Uterus (tissue), 4 donors: ENCODE results near the gene EFCC1. TPM values are rescaled to one million over a fixed set of nuclear protein-coding genes. Genes with fewer than 3 reads are reported as not detected.

Source experiments
- DNase-seq, 2 donors: peaks; one replicate each; pipeline ENCODE4 v3.0.0-alpha.2; 2019 to 2020
- H3K27ac ChIP-seq, 2 donors: fragments of 200-600 bp; sonication (generic); 1 replicate in 1 of 2; 2 replicates in 1 of 2; pipeline ENCODE4 v1.5.1; 2016 to 2018
- H3K27me3 ChIP-seq, 2 donors: fragments of 200-600 bp; sonication (generic); one replicate each; pipeline ENCODE4 v1.5.1; 2018 to 2019; ENCODE audit warnings: control low read depth in 1 of 2
- H3K36me3 ChIP-seq, 2 donors: fragments of 200-600 bp; sonication (generic); one replicate each; pipeline ENCODE4 v1.5.1; 2019; ENCODE audit warnings: control low read depth in 1 of 2
- H3K4me1 ChIP-seq, 2 donors: fragments of 200-600 bp; sonication (generic); one replicate each; pipeline ENCODE4 v1.5.1; 2018 to 2019; ENCODE audit warnings: control low read depth in 1 of 2
- H3K4me3 ChIP-seq, 2 donors: fragments of 200-600 bp; sonication (generic); 1 replicate in 1 of 2; 2 replicates in 1 of 2; pipeline ENCODE4 v1.5.1; 2018 to 2019; ENCODE audit warnings: mild to moderate bottlenecking in 1 of 2
- H3K9me3 ChIP-seq, 2 donors: fragments of 200-600 bp; sonication (generic); one replicate each; pipeline ENCODE4 v1.5.1; 2019; ENCODE audit warnings: control low read depth in 1 of 2
- CTCF ChIP-seq, 4 experiments: fragments of 200-600 bp in 2 of 4; fragments of 450-650 bp in 2 of 4; sonication (generic) in 2 of 4; IDR thresholded peaks; one replicate each; pipeline ENCODE4 v1.5.1; 2016 to 2019; ENCODE audit warnings: antibody characterized with exemption in 4 of 4, mild to moderate bottlenecking in 2 of 4, moderate library complexity in 1 of 4
- POLR2A ChIP-seq, 2 donors: fragments of 450-650 bp; IDR thresholded peaks; one replicate each; pipeline ENCODE4 v1.6.1; 2016; ENCODE audit warnings: antibody characterized with exemption in 2 of 2, mild to moderate bottlenecking in 1 of 2, moderate library complexity in 1 of 2
- intact Hi-C: fragments of 100-400 bp; cut with DNase I; formaldehyde crosslinking; loops from one replicate; pipeline ENCODE4 v1.15.1; 2023; ENCODE audit warnings: low total_unique reads
- total RNA-seq, 4 donors: library from RNA; depleted of rRNA in 3 of 4; stranded (reverse); fragments of >200 nt in 3 of 4; gene quantifications; one replicate each; pipeline versions ENCODE4 v1.1.0 to v1.2.4, GENCODE V29; 2014 to 2023
- donor health status: DM: yes; HTN: yes; CAD: no.

EFCC1 gene
- total RNA-seq, 4 donors from 2014 or later, result 1.2 to 9.2 (median 4.5) TPM

- Histone ChIP-seq H3K36me3 (no peaks in the 10 kb centered on the region), H3K4me1 (no peaks in the 10 kb centered on the region), H3K4me3 (no peak overlapping the region), H3K9me3 (no peaks in the 10 kb centered on the region), H3K27ac (no peak overlapping the region), H3K27me3 (no peaks in the 10 kb centered on the region)
- TF ChIP-seq POLR2A (IDR thresholded peaks at IDR 0.05), result no peak
- TF ChIP-seq CTCF (IDR thresholded peaks at IDR 0.05), result no peak
- intact Hi-C loops, result no loop called here
- no peak for DNase-seq
Observed at GRCh38 chr3:128991355-128991895, 9.7 kb upstream of the EFCC1 start.

- intact Hi-C loops, result no loop called here
- Histone ChIP-seq H3K27me3 (no peaks in the 10 kb centered on the region), H3K36me3 (no peaks in the 10 kb centered on the region), H3K4me1 (no peaks in the 10 kb centered on the region), H3K4me3 (no peak overlapping the region), H3K27ac (no peak overlapping the region), H3K9me3 (no peaks in the 10 kb centered on the region)
- DNase-seq, result no peak
- TF ChIP-seq POLR2A (IDR thresholded peaks at IDR 0.05) (no peak), CTCF (IDR thresholded peaks at IDR 0.05) (no peak)
Observed at GRCh38 chr3:128992926-128993460, 8.1 kb upstream of the EFCC1 start.

GRCh38 chr3:128993461-128994172 lies 7.5 kb upstream of the EFCC1 start, which contains the start of gene CFAP92:
Gene CFAP92, minus strand, starts transcription at chr3:128994076. Its CDS starts 772 bp downstream, at chr3:128993304.
- no peak within 1 kb of the TSS for H3K27ac ChIP-seq
- H3K4me3 ChIP-seq, result peak within 1 kb of the TSS; percentile 13 to 37
- H3K27me3 ChIP-seq, result no peaks in the 10 kb centered on the region
- no peaks in the 10 kb centered on the region for H3K36me3 ChIP-seq
- no peaks in the 10 kb centered on the region for H3K4me1 ChIP-seq
- no peak for TF ChIP-seq CTCF (IDR thresholded peaks at IDR 0.05)
- no peak for TF ChIP-seq POLR2A (IDR thresholded peaks at IDR 0.05)
- peak; percentile 87 to 92 for DNase-seq
- H3K9me3 ChIP-seq, result no peaks in the 10 kb centered on the region
- intact Hi-C loops, result no loop called here

GRCh38 chr3:128994173-128994512 lies 7.0 kb upstream of the EFCC1 start:
- no peaks in the 10 kb centered on the region for H3K36me3 ChIP-seq
- intact Hi-C loops, result no loop called here
- peak overlapping the region; percentile 13 to 37 for H3K4me3 ChIP-seq
- DNase-seq, result no peak
- H3K9me3 ChIP-seq, result no peaks in the 10 kb centered on the region
- H3K27me3 ChIP-seq, result no peaks in the 10 kb centered on the region
- H3K4me1 ChIP-seq, result no peaks in the 10 kb centered on the region
- no peak overlapping the region for H3K27ac ChIP-seq
- TF ChIP-seq POLR2A (IDR thresholded peaks at IDR 0.05), result no peak
- TF ChIP-seq CTCF (IDR thresholded peaks at IDR 0.05), result no peak
